KOPT-K1 (cell line): Measurements from ENCODE around the gene POM121L12.

Source experiments
- H3K27ac ChIP-seq: fragments of 200-600 bp; sonication (generic); 2 replicates; pipeline ENCODE4 v1.5.1; 2016; ENCODE audit warnings: antibody characterized with exemption, mild to moderate bottlenecking, low read depth, low read length; ENCODE audit not compliant: poor library complexity, severe bottlenecking
- H3K36me3 ChIP-seq: fragments of 200-600 bp; sonication (generic); 2 replicates; pipeline ENCODE4 v1.5.1; 2017; ENCODE audit warnings: antibody characterized with exemption, mild to moderate bottlenecking, low read length, moderate library complexity; ENCODE audit not compliant: insufficient read depth
- H3K9me3 ChIP-seq: fragments of 200-600 bp; sonication (generic); 2 replicates; pipeline ENCODE4 v1.5.1; 2017; ENCODE audit warnings: antibody characterized with exemption, low read length, mild to moderate bottlenecking; ENCODE audit not compliant: insufficient read depth, poor library complexity, severe bottlenecking

Gene POM121L12

DNA sequence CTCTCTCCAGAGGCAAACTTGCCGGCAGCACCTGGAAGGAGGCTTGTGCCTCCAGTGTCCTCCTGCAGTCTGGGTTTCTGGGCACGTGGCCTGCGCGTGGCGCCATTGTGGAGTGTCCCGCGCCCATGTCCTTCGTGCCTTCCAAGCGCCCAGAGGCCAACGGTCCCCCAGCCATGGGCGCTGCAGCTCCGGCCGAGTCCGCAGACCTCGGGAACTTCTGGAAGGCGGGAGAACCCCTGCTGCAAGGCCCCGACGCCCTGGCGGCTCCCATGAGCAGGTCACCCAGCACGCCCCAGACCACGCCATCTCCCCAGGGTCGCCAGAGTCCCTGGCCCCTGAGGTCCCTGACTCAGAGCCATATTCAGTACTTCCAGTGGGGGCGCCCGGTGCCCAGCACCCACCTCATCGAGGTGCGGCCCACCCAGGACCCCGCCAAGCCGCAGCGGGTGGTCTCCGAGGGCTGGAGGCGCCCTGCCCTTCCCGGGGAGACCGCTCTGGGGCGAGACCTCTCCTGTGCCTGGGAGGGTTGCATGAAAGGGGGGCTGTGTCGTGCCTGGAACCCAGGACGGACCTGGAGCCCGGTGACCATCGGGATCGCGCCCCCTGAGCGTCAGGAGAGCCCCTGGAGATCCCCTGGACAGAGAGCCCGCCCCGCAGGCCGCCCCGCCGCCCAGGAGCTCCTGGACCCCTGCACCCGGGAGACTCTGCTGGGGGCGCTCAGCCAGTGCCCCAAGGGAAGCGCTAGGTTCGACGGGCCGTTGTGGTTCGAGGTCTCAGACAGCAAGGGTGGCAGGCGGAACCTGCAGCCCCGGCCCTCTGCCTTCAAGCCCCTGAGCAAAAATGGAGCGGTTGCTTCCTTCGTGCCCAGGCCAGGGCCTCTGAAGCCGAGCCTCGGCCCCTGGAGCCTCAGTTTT lies at the start of gene POM121L12:
TSS of gene POM121L12 (plus strand) at position 135 of the 914 bp plus-strand sequence. CDS start at position 174, 39 bp downstream.
- Histone ChIP-seq H3K9me3 (peaks cover 11% of the 10 kb centered on the region), H3K36me3 (no peaks in the 10 kb centered on the region), H3K27ac (no peak within 1 kb of the TSS)

- H3K9me3 ChIP-seq, result no peaks in the 10 kb centered on the region
- H3K36me3 ChIP-seq, result no peaks in the 10 kb centered on the region
- H3K27ac ChIP-seq, result no peak overlapping the region
Observed at GRCh38 chr7:52992001-52992400, 43.4 kb upstream of the POM121L12 start.

GRCh38 chr7:52992479-52993162 lies 42.8 kb upstream of the POM121L12 start:
- Histone ChIP-seq H3K36me3 (no peaks in the 10 kb centered on the region), H3K27ac (no peak overlapping the region), H3K9me3 (no peaks in the 10 kb centered on the region)

- H3K36me3 ChIP-seq, result no peaks in the 10 kb centered on the region
- H3K27ac ChIP-seq, result no peak overlapping the region
- H3K9me3 ChIP-seq, result no peaks in the 10 kb centered on the region
Observed at GRCh38 chr7:52995676-52996075, 39.8 kb upstream of the POM121L12 start.

DNA sequence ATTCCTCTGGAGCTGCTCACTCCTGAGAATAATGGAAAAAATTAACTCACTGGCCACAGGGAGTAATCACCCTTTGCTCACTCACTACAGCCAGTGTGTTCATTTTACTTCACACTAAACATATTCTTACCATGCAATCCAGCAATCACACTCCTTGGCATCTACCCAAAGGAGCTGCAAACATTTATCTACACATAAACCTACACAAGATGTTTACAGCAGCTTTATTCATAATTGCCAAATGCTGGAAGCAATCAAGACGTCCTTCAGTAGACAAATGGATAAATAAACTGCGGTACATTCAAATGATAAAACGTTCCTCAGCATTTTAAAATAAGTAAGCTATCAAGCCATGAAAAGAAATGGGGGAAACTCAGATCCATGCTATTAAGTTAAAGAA lies 34.2 kb upstream of the POM121L12 start:
- no peak overlapping the region for H3K27ac ChIP-seq
- H3K9me3 ChIP-seq, result peaks cover 7% of the 10 kb centered on the region
- H3K36me3 ChIP-seq, result no peaks in the 10 kb centered on the region

DNA sequence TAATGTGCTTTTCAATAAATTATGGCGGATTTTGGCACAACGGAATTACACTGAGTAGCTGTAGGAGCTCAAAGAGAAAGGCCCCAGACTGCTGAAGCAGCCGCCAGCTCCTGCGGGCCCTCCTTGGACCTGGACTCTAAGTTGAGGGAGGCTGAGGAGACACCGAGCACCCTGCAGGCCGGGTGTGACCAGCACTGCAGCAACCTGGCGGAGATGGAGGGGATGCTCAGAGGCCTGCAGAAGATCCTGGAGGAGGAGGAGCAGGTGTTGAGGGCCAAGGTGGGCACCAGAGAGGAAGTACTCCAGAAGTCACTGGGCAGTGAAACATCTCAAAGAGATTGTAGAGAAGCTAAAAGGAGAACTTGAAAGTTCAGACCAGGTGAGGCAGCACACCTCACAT lies 33.0 kb upstream of the POM121L12 start:
- Histone ChIP-seq H3K27ac (no peak overlapping the region), H3K9me3 (peaks cover 7% of the 10 kb centered on the region), H3K36me3 (no peaks in the 10 kb centered on the region)

DNA sequence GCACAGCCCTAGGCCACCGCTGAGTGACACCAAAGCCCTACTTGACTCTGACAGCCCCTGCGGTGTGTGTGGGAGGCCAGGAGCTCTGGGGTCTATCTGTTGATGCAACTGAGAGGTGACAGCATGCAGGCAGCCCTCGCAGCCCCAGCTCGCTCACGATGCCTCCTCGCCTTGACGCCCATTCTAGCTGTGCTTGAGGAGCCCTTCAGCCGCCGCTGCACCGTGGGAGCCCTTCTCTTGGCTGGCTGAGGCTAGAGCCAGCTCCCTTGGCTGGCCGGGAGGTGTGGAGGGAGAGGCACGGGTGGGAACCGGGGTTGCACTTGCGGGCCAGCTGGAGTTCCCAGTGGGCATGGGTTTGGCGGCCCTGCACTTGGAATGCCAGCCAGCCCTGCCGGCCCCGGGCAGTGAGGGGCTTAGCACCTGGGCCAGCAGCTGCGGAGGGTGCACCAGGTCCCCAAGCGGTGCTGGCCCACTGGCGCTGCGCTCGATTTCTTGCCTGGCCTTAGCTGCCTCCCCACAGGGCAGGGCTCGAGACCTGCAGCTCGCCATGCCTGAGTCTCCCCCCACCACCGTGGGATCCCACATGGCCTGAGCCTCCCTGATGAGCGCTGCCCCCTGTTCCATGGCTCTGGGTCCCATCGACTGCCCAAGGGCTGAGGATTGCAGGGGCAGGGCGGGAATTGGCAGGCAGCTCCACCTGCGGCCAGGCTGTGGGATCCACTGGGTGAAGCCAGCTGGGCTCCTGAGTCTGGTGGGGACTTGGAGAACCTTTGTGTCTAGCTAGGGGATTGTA lies 31.6 kb upstream of the POM121L12 start:
- Histone ChIP-seq H3K27ac (no peak overlapping the region), H3K36me3 (no peaks in the 10 kb centered on the region), H3K9me3 (peaks cover 7% of the 10 kb centered on the region)

GRCh38 chr7:53013925-53014324 lies 21.5 kb upstream of the POM121L12 start:
- H3K9me3 ChIP-seq, result no peaks in the 10 kb centered on the region
- no peak overlapping the region for H3K27ac ChIP-seq
- no peaks in the 10 kb centered on the region for H3K36me3 ChIP-seq

DNA sequence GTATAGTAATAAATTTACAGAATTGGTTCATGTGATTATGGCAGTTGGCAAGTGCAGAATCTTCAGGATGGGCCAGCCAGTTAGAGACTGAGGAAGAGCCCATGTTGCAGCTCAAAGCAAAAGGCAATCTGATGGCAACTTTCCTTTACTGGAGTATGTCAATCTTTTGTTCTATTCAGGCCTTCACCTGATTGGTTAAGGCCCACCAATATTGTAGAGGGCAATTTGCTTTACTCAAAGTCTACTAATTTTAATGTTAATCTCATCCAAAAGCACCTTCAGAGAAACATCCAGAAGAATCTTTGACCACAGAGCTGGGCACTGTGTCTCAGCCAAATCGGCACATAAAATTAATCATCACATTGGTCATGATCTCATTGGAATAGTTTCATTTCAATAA lies 20.0 kb upstream of the POM121L12 start:
- Histone ChIP-seq H3K27ac (no peak overlapping the region), H3K9me3 (no peaks in the 10 kb centered on the region), H3K36me3 (no peaks in the 10 kb centered on the region)

- no peaks in the 10 kb centered on the region for H3K9me3 ChIP-seq
- no peak overlapping the region for H3K27ac ChIP-seq
- H3K36me3 ChIP-seq, result no peaks in the 10 kb centered on the region
Observed at GRCh38 chr7:53022893-53023292, 12.5 kb upstream of the POM121L12 start.

DNA sequence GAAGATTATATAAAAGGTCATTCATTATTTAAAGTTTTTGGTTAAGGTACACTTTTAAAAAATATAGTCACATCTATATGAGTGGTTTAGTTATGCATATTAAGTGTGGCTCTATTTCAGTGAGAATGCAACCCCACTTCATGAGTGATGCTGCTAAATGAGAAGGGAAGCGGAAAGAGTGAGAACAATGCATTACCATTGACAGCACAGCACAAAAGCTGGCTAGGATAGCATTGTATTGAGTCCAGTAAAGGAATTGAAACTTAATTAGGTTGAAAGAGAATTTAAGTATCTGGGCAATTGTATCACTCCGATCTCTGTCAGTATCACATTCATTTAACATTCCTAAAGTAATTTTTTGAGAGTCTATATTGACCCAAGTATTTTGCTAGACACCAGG lies 13.2 kb downstream of the POM121L12 start:
- Histone ChIP-seq H3K27ac (no peak overlapping the region), H3K9me3 (no peaks in the 10 kb centered on the region), H3K36me3 (no peaks in the 10 kb centered on the region)

GRCh38 chr7:53050433-53050832 lies 15.0 kb downstream of the POM121L12 start:
- no peaks in the 10 kb centered on the region for H3K9me3 ChIP-seq
- H3K27ac ChIP-seq, result no peak overlapping the region
- H3K36me3 ChIP-seq, result no peaks in the 10 kb centered on the region

DNA sequence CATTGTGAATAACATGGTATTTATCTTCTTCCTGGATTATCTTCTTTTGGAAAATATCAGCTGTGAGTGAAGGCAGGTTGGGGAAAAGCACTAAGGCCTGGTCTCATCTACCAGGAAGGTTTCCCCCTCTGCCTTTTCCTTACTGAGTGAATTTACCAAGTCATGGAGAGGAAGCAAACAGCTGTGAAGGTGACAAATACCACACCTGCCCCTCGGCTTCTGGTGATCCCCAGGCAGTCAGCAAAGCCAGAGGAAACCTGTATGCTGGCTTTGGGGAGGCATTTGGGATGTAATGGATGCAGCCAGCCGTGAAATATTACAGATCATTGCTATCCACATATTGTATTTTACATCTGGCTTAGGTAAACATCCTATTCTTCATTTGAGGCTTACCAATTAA lies 24.2 kb downstream of the POM121L12 start:
- Histone ChIP-seq H3K9me3 (no peaks in the 10 kb centered on the region), H3K27ac (no peak overlapping the region), H3K36me3 (no peaks in the 10 kb centered on the region)

DNA sequence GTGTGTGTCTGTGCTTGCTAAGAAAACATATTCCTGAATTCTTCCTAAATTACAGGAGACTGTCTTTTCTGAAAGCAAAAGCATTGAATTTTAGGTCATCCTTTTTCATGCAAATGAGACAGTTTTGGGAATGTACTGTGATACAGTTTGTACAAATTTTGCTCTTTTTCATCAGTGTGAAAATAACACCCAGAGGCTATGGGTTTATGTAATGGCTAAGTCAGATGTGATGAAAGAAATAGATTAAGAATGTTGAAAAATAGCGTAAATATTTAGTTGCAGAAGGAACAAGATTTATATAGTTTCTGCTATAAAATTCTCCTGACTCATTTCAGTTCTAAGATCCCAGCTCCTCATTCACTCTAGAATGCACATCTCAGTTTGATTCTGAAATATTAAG lies 24.6 kb downstream of the POM121L12 start:
- Histone ChIP-seq H3K27ac (no peak overlapping the region), H3K9me3 (no peaks in the 10 kb centered on the region)

GRCh38 chr7:53062796-53063195 lies 27.4 kb downstream of the POM121L12 start:
- no peaks in the 10 kb centered on the region for H3K9me3 ChIP-seq
- H3K27ac ChIP-seq, result no peak overlapping the region
- no peaks in the 10 kb centered on the region for H3K36me3 ChIP-seq

More for the DNA sequence above, 24.6 kb downstream of the POM121L12 start:
- no peaks in the 10 kb centered on the region for H3K36me3 ChIP-seq
